GM23338 (cell line): ENCODE results near the gene C1QTNF1. TPM values are rescaled to one million over a fixed set of nuclear protein-coding genes. Genes with fewer than 3 reads are reported as not detected.

Source experiments
- ATAC-seq: fragments of 200-7000 bp; cut with Tn5 transposase; 3 replicates; pipeline ENCODE4 v1.9.1; 2020
- DNase-seq: peaks from one replicate; pipeline ENCODE4 v3.0.0-alpha.2; 2015; ENCODE audit warnings: low spot score
- H2AFZ ChIP-seq: fragments of 200-600 bp; sonication (generic); 2 replicates; pipeline ENCODE4 v1.8.0; 2016; ENCODE audit warnings: antibody characterized with exemption, mild to moderate bottlenecking, moderate library complexity
- H3F3A ChIP-seq: fragments of 200-600 bp; sonication (generic); replicated peaks from 2 replicates; pipeline ENCODE4 v1.8.0; 2017; ENCODE audit warnings: antibody characterized with exemption, mixed run types, low read depth
- H3K27ac ChIP-seq: fragments of 200-600 bp; sonication (generic); 2 replicates; pipeline ENCODE4 v1.6.1; 2016; ENCODE audit warnings: low read depth
- H3K27me3 ChIP-seq: fragments of 200-600 bp; sonication (generic); 2 replicates; pipeline ENCODE4 v1.8.0; 2016; ENCODE audit warnings: mild to moderate bottlenecking, mixed run types, moderate library complexity; ENCODE audit not compliant: insufficient read depth
- H3K36me3 ChIP-seq: fragments of 200-600 bp; sonication (generic); 2 replicates; pipeline ENCODE4 v1.8.0; 2016; ENCODE audit warnings: mild to moderate bottlenecking; ENCODE audit not compliant: insufficient read depth
- H3K4me1 ChIP-seq: fragments of 200-600 bp; sonication (generic); 2 replicates; pipeline ENCODE4 v1.8.0; 2016; ENCODE audit warnings: mild to moderate bottlenecking, moderate library complexity; ENCODE audit not compliant: insufficient read depth
- H3K4me2 ChIP-seq: fragments of 200-600 bp; sonication (generic); 2 replicates; pipeline ENCODE4 v1.7.1; 2017; ENCODE audit warnings: mixed run types
- H3K4me3 ChIP-seq: fragments of 200-600 bp; sonication (generic); 2 replicates; pipeline ENCODE4 v1.6.1; 2016; ENCODE audit warnings: mixed run types
- H3K79me2 ChIP-seq: fragments of 200-600 bp; sonication (generic); replicated peaks from 2 replicates; pipeline ENCODE4 v1.8.0; 2017; ENCODE audit warnings: mild to moderate bottlenecking; ENCODE audit not compliant: insufficient read depth
- H3K9me2 ChIP-seq: fragments of 200-600 bp; sonication (generic); 2 replicates; pipeline ENCODE4 v1.8.0; 2017; ENCODE audit not compliant: insufficient read depth
- H4K20me1 ChIP-seq: fragments of 200-600 bp; sonication (generic); replicated peaks from 2 replicates; pipeline ENCODE4 v1.8.0; 2017; ENCODE audit warnings: mild to moderate bottlenecking; ENCODE audit not compliant: insufficient read depth
- H3K27ac Mint-ChIP-seq: 2 replicates; pipeline ENCODE4 v1.8.0; 2020; ENCODE audit warnings: inconsistent platforms, mild to moderate bottlenecking, moderate library complexity, mixed read lengths
- H3K27me3 Mint-ChIP-seq: 3 replicates; pipeline ENCODE4 v1.8.0; 2022; ENCODE audit warnings: low read depth, mild to moderate bottlenecking, moderate library complexity, mixed read lengths, inconsistent platforms; ENCODE audit not compliant: insufficient read depth, poor library complexity
- H3K36me3 Mint-ChIP-seq: 3 replicates; pipeline ENCODE4 v1.8.0; 2021; ENCODE audit warnings: low read depth, mild to moderate bottlenecking, inconsistent platforms, moderate library complexity, mixed read lengths
- H3K4me1 Mint-ChIP-seq: 3 replicates; pipeline ENCODE4 v1.8.0; 2020; ENCODE audit warnings: mild to moderate bottlenecking, inconsistent platforms, mixed read lengths
- H3K4me3 Mint-ChIP-seq: 3 replicates; pipeline ENCODE4 v1.8.0; 2021; ENCODE audit warnings: moderate library complexity, mild to moderate bottlenecking, inconsistent platforms, mixed read lengths
- H3K9me3 Mint-ChIP-seq: 3 replicates; pipeline ENCODE4 v1.8.0; 2020; ENCODE audit warnings: moderate library complexity, mild to moderate bottlenecking, inconsistent platforms, mixed read lengths
- CREB1 ChIP-seq: fragments of 250-450 bp; sonication (Bioruptor Pico); IDR thresholded peaks from 2 replicates; pipeline ENCODE4 v1.5.0; 2020; ENCODE audit warnings: low read depth, mild to moderate bottlenecking, moderate library complexity
- ETS1 ChIP-seq: IDR thresholded peaks from 2 replicates; pipeline ENCODE4 v1.6.1; 2016; ENCODE audit warnings: antibody characterized with exemption
- EZH2 ChIP-seq: fragments of 200-600 bp; sonication (generic); IDR thresholded peaks from one replicate; pipeline ENCODE4 v1.8.0; 2017; ENCODE audit warnings: antibody characterized with exemption, mild to moderate bottlenecking, low read depth; ENCODE audit not compliant: unreplicated experiment
- EZH2phosphoT487 ChIP-seq: fragments of 200-600 bp; sonication (generic); IDR thresholded peaks from one replicate; pipeline ENCODE4 v1.8.1; 2018; ENCODE audit warnings: antibody characterized with exemption; ENCODE audit not compliant: unreplicated experiment
- JUNB ChIP-seq: IDR thresholded peaks from one replicate; pipeline ENCODE4 v1.6.1; 2016; ENCODE audit warnings: antibody characterized with exemption; ENCODE audit not compliant: unreplicated experiment
- NANOG ChIP-seq: IDR thresholded peaks from 2 replicates; pipeline ENCODE4 v1.6.1; 2016; ENCODE audit warnings: antibody characterized with exemption, borderline replicate concordance
- POLR2AphosphoS5 ChIP-seq: IDR thresholded peaks from 2 replicates; pipeline ENCODE4 v1.6.1; 2016; ENCODE audit warnings: antibody characterized with exemption, low read depth
- REST ChIP-seq: IDR thresholded peaks from one replicate; pipeline ENCODE4 v1.6.1; 2018; ENCODE audit warnings: antibody characterized with exemption; ENCODE audit not compliant: unreplicated experiment
- STAT1 ChIP-seq: IDR thresholded peaks from one replicate; pipeline ENCODE4 v1.6.1; 2016; ENCODE audit warnings: antibody characterized with exemption; ENCODE audit not compliant: unreplicated experiment
- ZNF114 ChIP-seq: fragments of 250-450 bp; sonication (Bioruptor Pico); IDR thresholded peaks from 2 replicates; pipeline ENCODE4 v1.5.0; 2020; ENCODE audit warnings: mild to moderate bottlenecking, moderate library complexity
- ZNF331 ChIP-seq: fragments of 250-450 bp; sonication (Bioruptor Pico); IDR thresholded peaks from 2 replicates; pipeline ENCODE4 v1.5.0; 2020; ENCODE audit warnings: low read depth, mild to moderate bottlenecking, moderate library complexity
- ZNF462 ChIP-seq: fragments of 250-450 bp; sonication (Bioruptor Pico); IDR thresholded peaks from 2 replicates; pipeline ENCODE4 v1.5.0; 2020; ENCODE audit warnings: mild to moderate bottlenecking, moderate library complexity
- polyA plus RNA-seq: library from polyadenylated mRNA; unstranded; fragments of >200 nt; fragmentation: Nextera tagmentation; extraction: Ambion mirVana; gene quantifications from 2 replicates; pipeline ENCODE4 v1.2.1, GENCODE V29; 2016
- total RNA-seq: library from RNA; depleted of rRNA; stranded (reverse); fragments of >200 nt; shearing (Covaris generic); gene quantifications from 2 replicates; pipeline ENCODE4 v1.2.3, GENCODE V29; 2014
- TF ChIP-seq, protein P1 (sequence below), 2 experiments: fragments of 200-600 bp in 1 of 2; sonication (generic) in 1 of 2; conservative IDR thresholded peaks; 2 replicates each; pipeline versions ENCODE4 v1.5.1 to v1.6.1; 2016 to 2017; ENCODE audit warnings: antibody characterized with exemption in 2 of 2, low read depth in 2 of 2, mild to moderate bottlenecking in 2 of 2, moderate library complexity in 1 of 2

C1QTNF1 gene
- total and polyA plus RNA-seq, 2 experiments from 2014 or later = 1.1 to 1.9 TPM

- TF ChIP-seq POLR2AphosphoS5 (no peak), ZNF114 (CRISPR knock-in tag) (no peak), CREB1 (CRISPR knock-in tag) (no peak), STAT1 (no peak), JUNB (no peak), EZH2 (no peak), ETS1 (no peak), NANOG (no peak), ZNF462 (no peak), ZNF331 (CRISPR knock-in tag) (no peak), REST (no peak), EZH2phosphoT487 (no peak)
- TF ChIP-seq, protein P1, sequence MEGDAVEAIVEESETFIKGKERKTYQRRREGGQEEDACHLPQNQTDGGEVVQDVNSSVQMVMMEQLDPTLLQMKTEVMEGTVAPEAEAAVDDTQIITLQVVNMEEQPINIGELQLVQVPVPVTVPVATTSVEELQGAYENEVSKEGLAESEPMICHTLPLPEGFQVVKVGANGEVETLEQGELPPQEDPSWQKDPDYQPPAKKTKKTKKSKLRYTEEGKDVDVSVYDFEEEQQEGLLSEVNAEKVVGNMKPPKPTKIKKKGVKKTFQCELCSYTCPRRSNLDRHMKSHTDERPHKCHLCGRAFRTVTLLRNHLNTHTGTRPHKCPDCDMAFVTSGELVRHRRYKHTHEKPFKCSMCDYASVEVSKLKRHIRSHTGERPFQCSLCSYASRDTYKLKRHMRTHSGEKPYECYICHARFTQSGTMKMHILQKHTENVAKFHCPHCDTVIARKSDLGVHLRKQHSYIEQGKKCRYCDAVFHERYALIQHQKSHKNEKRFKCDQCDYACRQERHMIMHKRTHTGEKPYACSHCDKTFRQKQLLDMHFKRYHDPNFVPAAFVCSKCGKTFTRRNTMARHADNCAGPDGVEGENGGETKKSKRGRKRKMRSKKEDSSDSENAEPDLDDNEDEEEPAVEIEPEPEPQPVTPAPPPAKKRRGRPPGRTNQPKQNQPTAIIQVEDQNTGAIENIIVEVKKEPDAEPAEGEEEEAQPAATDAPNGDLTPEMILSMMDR (conservative IDR thresholded peaks at IDR 0.05; ENCODE audit: low read depth in 2 of 2) = no peak
- ATAC-seq = peak; percentile 41
- H3K9me2 ChIP-seq = no peaks in the 10 kb centered on the region
- H3F3A ChIP-seq = no peaks in the 10 kb centered on the region
- peaks cover 9% of the 10 kb centered on the region for H4K20me1 ChIP-seq
- no peak overlapping the region; the same call in 1 of the 2 replicates for H3K27ac Mint-ChIP-seq
- H3K4me1 Mint-ChIP-seq = peaks cover 8% of the 10 kb centered on the region; the same call in 2 of the 3 replicates
- peaks cover 16% of the 10 kb centered on the region for H3K36me3 Mint-ChIP-seq
- no peak for DNase-seq
- H3K36me3 ChIP-seq = peaks cover 3% of the 10 kb centered on the region; the same call in 1 of the 2 replicates
- H3K4me2 ChIP-seq = peak overlapping the region; percentile 93
- peak overlapping the region; percentile 88 for H3K4me3 Mint-ChIP-seq
- H3K9me3 Mint-ChIP-seq = no peaks in the 10 kb centered on the region; the same call in 2 of the 3 replicates
- H3K79me2 ChIP-seq = no peaks in the 10 kb centered on the region
- H3K27ac ChIP-seq = no peak overlapping the region
- peak overlapping the region; percentile 84; the same call in 1 of the 2 replicates for H2AFZ ChIP-seq
- H3K4me3 ChIP-seq = peak overlapping the region; percentile 74
- H3K27me3 Mint-ChIP-seq = peaks cover 9% of the 10 kb centered on the region
- peaks cover 7% of the 10 kb centered on the region; the same call in 1 of the 2 replicates for H3K4me1 ChIP-seq
- no peaks in the 10 kb centered on the region for H3K27me3 ChIP-seq
Measured at GRCh38 chr17:79075446-79075750, 51.4 kb downstream of the C1QTNF1 start.
